GM18873 (cell line): ENCODE results near the gene BAHCC1.

Source experiments
- ATAC-seq: cut with Tn5 transposase; IDR thresholded peaks from one replicate; pipeline ENCODE4 v1.9.1; 2021; ENCODE audit warnings: mild to moderate bottlenecking, moderate library complexity, moderate number of reproducible peaks; ENCODE audit not compliant: unreplicated experiment, low FRiP score

BAHCC1 gene

GRCh38 chr17:81487487-81488275 lies 92.4 kb downstream of the BAHCC1 start:
- no peak for ATAC-seq

GRCh38 chr17:81488276-81488860 lies 93.1 kb downstream of the BAHCC1 start:
- no peak for ATAC-seq

GRCh38 chr17:81489012-81489997 lies 94.0 kb downstream of the BAHCC1 start:
- no peak for ATAC-seq

- no peak for ATAC-seq
These were observed 95.0 kb downstream of the BAHCC1 start for GRCh38 chr17:81489998-81490992.

- ATAC-seq: no peak
These were observed 95.9 kb downstream of the BAHCC1 start for GRCh38 chr17:81491181-81491581.

- no peak for ATAC-seq
These were observed 96.5 kb downstream of the BAHCC1 start for GRCh38 chr17:81491761-81492160.

GRCh38 chr17:81492202-81492601 lies 96.9 kb downstream of the BAHCC1 start:
- ATAC-seq: no peak

GRCh38 chr17:81492706-81493105 lies 97.4 kb downstream of the BAHCC1 start:
- ATAC-seq: no peak

GRCh38 chr17:81493198-81494038 lies 98.2 kb downstream of the BAHCC1 start:
- ATAC-seq: no peak

GRCh38 chr17:81494626-81495377 lies 99.5 kb downstream of the BAHCC1 start:
- no peak for ATAC-seq

- no peak for ATAC-seq
These were observed 103.8 kb downstream of the BAHCC1 start for GRCh38 chr17:81498953-81499600.

GRCh38 chr17:81499601-81499970 lies 104.3 kb downstream of the BAHCC1 start:
- no peak for ATAC-seq

- ATAC-seq: no peak
These were observed 104.8 kb downstream of the BAHCC1 start for GRCh38 chr17:81500047-81500446.

GRCh38 chr17:81502471-81503017 lies 107.3 kb downstream of the BAHCC1 start:
- ATAC-seq: no peak

- no peak for ATAC-seq
These were observed 108.4 kb downstream of the BAHCC1 start for GRCh38 chr17:81503619-81504018.

- no peak for ATAC-seq
These were observed 113.5 kb downstream of the BAHCC1 start for GRCh38 chr17:81508639-81509206.
